Activated T-helper 2 cell treated with anti-CD3 and anti-CD28 coated beads, Interferon-gamma antibody, Interleukin-2, Interleukin-4, amounts not matched to agents 10 μg/mL and 5 μg/mL and 100 μg/mL, durations not matched to agents 14 hours and 24 hours and 36 hours (primary cell): ENCODE results near the gene SPRTN. TPM values are rescaled to one million over a fixed set of nuclear protein-coding genes. Genes with fewer than 3 reads are reported as not detected.
"Not testable (repeated sequence)": the region's sequence is repeated elsewhere in the genome, so short reads cannot be mapped to it uniquely, and the experiment has no call there.

Source experiments
- DNase-seq: peaks from one replicate; pipeline ENCODE4 v3.0.0; 2021; ENCODE audit warnings: low spot score
- H3K27ac Mint-ChIP-seq: one replicate; pipeline ENCODE4 v1.8.0; 2021; ENCODE audit warnings: mixed read lengths
- H3K27me3 Mint-ChIP-seq: one replicate; pipeline ENCODE4 v1.8.0; 2021; ENCODE audit warnings: low read depth, mixed read lengths
- H3K36me3 Mint-ChIP-seq: one replicate; pipeline ENCODE4 v1.8.0; 2021; ENCODE audit warnings: low read depth, mixed read lengths
- H3K4me1 Mint-ChIP-seq: one replicate; pipeline ENCODE4 v1.8.0; 2021; ENCODE audit warnings: low read depth, mixed read lengths
- H3K4me3 Mint-ChIP-seq: one replicate; pipeline ENCODE4 v1.8.0; 2021; ENCODE audit warnings: low read depth, mild to moderate bottlenecking, moderate library complexity, mixed read lengths
- H3K9me3 Mint-ChIP-seq: one replicate; pipeline ENCODE4 v1.8.0; 2021; ENCODE audit warnings: mixed read lengths
- intact Hi-C: fragments of 100-400 bp; cut with micrococcal nuclease; formaldehyde crosslinking; loops from one replicate; pipeline ENCODE4 v1.15.1; 2023
- total RNA-seq: library from RNA; stranded (reverse); gene quantifications from 2 replicates; pipeline ENCODE4 v1.2.3, GENCODE V29; 2022

Gene SPRTN
- total RNA-seq, 1 donor from 2014 or later, result 11.9 TPM

DNA sequence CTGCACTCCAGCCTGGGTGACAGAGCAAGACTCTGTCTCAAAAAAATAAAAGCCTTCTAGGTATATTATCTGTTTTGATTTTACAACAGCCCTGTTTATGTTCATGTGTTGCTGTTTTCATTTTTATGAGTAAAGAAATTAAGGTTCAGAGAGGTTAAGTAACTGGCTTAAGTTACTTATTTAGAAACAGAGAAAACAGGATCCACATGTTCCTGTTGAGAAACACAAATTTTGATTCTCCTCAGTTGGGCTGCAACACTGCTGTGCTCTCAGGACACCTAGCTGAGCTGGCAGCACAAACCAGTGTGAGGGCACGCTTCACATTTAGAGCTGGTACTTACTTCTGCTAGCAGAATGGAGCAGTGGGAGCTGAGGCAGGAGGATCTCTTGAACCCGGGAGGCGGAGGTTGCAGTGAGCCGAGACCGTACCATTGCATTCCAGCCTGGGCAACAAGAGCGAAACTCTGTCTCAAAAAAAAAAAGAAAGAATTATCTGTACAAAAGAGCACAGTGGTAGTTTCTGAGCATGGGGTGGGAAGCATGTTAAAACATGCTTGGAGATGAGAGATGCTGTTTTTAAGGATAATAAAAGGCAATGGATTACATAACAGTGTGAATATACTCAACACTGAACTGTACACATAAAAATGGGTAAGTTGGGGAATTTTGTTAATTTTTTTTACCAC lies 2.4 kb downstream of the SPRTN start:
- DNase-seq, result no peak
- Mint-ChIP-seq H3K27ac (no peak overlapping the region), H3K4me3 (no peak overlapping the region), H3K27me3 (peaks cover 2% of the 10 kb centered on the region), H3K36me3 (peaks cover 52% of the 10 kb centered on the region), H3K9me3 (no peaks in the 10 kb centered on the region), H3K4me1 (peaks cover 33% of the 10 kb centered on the region)
- intact Hi-C loops, result no loop called here

DNA sequence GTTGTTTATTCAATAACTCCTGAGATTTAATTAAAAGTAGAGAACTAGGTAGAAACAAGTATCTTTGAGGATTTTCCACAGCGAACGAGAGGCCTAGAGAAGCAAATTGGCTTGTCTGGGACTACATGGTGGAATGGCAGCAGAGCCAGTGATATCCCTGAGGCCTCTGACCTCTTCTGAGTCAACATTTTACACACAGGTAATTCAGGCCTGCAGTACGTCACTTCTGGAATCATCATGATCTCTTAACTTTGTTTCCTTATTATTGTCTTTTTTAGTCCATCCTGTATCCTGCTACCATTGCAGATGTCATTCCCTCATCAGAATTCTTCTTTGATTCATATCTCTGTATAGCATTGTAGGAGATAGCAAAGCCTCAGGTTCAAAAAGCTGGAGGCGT lies 9.9 kb downstream of the SPRTN start:
- intact Hi-C loops, result no loop called here
- H3K9me3 Mint-ChIP-seq, result no peaks in the 10 kb centered on the region
- no peak for DNase-seq
- no peaks in the 10 kb centered on the region for H3K27me3 Mint-ChIP-seq
- peaks cover 51% of the 10 kb centered on the region for H3K36me3 Mint-ChIP-seq
- H3K4me3 Mint-ChIP-seq, result no peak overlapping the region
- H3K27ac Mint-ChIP-seq, result no peak overlapping the region
- peaks cover 3% of the 10 kb centered on the region for H3K4me1 Mint-ChIP-seq

DNA sequence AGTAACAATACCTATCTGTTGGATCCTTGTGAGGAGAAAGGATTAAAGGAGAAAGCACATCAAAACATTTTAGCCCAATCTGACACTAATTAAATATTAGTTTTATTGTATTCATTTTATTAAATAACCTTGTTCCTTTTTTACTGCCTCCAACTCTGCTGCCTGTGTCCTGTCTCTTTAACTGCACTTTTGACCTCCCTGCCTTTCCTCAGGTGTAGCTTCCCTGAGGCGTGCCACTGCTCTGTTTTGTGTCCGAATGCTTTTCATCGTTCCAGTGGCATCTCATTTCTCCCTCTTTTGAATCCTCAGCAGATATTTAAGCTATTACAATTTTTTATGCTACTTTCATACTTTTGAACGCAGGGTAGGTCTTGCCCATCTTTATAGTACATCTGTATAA lies 10.3 kb downstream of the SPRTN start:
- H3K27ac Mint-ChIP-seq, result no peak overlapping the region
- DNase-seq, result no peak
- intact Hi-C loops, result no loop called here
- H3K4me1 Mint-ChIP-seq, result peaks cover 3% of the 10 kb centered on the region
- H3K27me3 Mint-ChIP-seq, result no peaks in the 10 kb centered on the region
- no peaks in the 10 kb centered on the region for H3K9me3 Mint-ChIP-seq
- no peak overlapping the region for H3K4me3 Mint-ChIP-seq
- H3K36me3 Mint-ChIP-seq, result peaks cover 50% of the 10 kb centered on the region

- H3K27me3 Mint-ChIP-seq, DNase-seq, intact Hi-C loops, H3K9me3 Mint-ChIP-seq, H3K4me3 Mint-ChIP-seq, H3K27ac Mint-ChIP-seq, H3K4me1 Mint-ChIP-seq: not testable (repeated sequence)
- H3K36me3 Mint-ChIP-seq, result peaks cover 46% of the 10 kb centered on the region
These were observed 10.8 kb downstream of the SPRTN start for GRCh38 chr1:231348856-231349255.

GRCh38 chr1:231351816-231352215 lies 13.7 kb downstream of the SPRTN start:
- Mint-ChIP-seq H3K9me3 (no peaks in the 10 kb centered on the region), H3K36me3 (peaks cover 43% of the 10 kb centered on the region), H3K4me3 (no peak overlapping the region), H3K27ac (no peak overlapping the region), H3K4me1 (no peaks in the 10 kb centered on the region), H3K27me3 (no peaks in the 10 kb centered on the region)
- intact Hi-C loops, result no loop called here
- no peak for DNase-seq

DNA sequence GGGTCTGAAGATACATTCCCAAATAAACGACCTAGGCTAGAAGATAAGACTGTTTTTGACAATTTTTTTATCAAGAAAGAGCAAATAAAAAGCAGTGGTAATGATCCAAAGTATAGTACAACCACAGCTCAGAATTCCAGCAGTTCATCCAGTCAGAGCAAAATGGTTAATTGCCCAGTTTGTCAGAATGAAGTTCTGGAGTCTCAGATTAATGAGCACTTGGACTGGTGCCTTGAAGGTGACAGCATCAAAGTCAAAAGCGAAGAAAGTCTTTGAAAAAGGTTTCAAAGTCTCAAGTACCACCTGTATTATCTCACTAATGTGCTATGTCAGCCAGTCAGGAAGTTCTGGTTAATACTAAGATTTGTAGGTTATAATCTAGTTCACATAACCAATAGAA lies 15.0 kb downstream of the SPRTN start:
- Mint-ChIP-seq H3K36me3 (peaks cover 42% of the 10 kb centered on the region), H3K27ac (no peak overlapping the region), H3K9me3 (no peaks in the 10 kb centered on the region), H3K4me1 (peaks cover 3% of the 10 kb centered on the region), H3K27me3 (no peaks in the 10 kb centered on the region), H3K4me3 (no peak overlapping the region)
- intact Hi-C loops, result no loop called here
- DNase-seq, result no peak

GRCh38 chr1:231354330-231355020 lies 16.4 kb downstream of the SPRTN start:
- peaks cover 7% of the 10 kb centered on the region for H3K4me1 Mint-ChIP-seq
- intact Hi-C loops, result loop anchor here (5.0 kb wide), 1 partner anchor 68 kb away; the partner anchor contains the start of gene EGLN1

GRCh38 chr1:231355171-231355570 lies 17.1 kb downstream of the SPRTN start:
- Mint-ChIP-seq H3K4me3 (no peak overlapping the region), H3K9me3 (no peaks in the 10 kb centered on the region), H3K4me1 (peaks cover 8% of the 10 kb centered on the region), H3K36me3 (peaks cover 37% of the 10 kb centered on the region), H3K27ac (no peak overlapping the region), H3K27me3 (no peaks in the 10 kb centered on the region)
- DNase-seq, result no peak
- intact Hi-C loops, result loop anchor here (5.0 kb wide), 1 partner anchor 67 kb away; the partner anchor contains the start of gene EGLN1

More at GRCh38 chr1:231354330-231355020, 16.4 kb downstream of the SPRTN start:
- no peaks in the 10 kb centered on the region for H3K9me3 Mint-ChIP-seq
- no peak for DNase-seq
- H3K27ac Mint-ChIP-seq, result no peak overlapping the region
- H3K27me3 Mint-ChIP-seq, result no peaks in the 10 kb centered on the region
- H3K36me3 Mint-ChIP-seq, result peaks cover 33% of the 10 kb centered on the region
- no peak overlapping the region for H3K4me3 Mint-ChIP-seq

DNA sequence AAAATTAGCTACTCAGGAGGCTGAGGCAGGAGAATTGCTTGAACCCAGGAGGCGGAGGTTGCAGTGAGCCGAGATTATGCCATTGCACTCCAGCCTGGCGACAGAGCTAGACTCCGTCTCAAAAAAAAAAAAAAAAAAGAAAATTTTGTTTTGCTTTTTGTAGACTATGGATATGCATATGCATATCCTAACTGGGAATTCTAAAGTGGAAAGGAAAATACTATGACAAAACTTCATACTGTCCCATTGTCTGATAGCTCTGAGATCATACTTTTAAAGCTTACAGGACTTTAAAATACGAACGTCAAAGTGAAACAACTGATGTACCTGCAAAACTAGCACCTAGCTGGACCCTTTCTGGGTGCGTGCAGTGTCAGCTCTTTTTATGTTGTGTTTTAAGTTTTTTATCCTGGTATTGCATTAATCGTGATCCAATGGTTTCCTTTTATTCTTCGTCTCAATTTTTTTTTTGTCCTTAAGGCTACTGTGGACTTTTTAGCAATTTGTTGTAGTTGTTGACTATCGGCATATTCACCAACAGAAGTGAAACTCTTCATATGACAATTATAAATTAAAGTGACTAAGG lies 19.2 kb downstream of the SPRTN start:
- no peak overlapping the region for H3K4me3 Mint-ChIP-seq
- no peaks in the 10 kb centered on the region for H3K27me3 Mint-ChIP-seq
- no peak for DNase-seq
- peaks cover 36% of the 10 kb centered on the region for H3K36me3 Mint-ChIP-seq
- intact Hi-C loops, result loop anchor here (5.0 kb wide), 1 partner anchor 65 kb away; the partner anchor contains the start of gene EGLN1
- peaks cover 8% of the 10 kb centered on the region for H3K4me1 Mint-ChIP-seq
- H3K27ac Mint-ChIP-seq, result no peak overlapping the region
- no peaks in the 10 kb centered on the region for H3K9me3 Mint-ChIP-seq

- intact Hi-C loops, result loop anchor here (1.0 to 5.0 kb wide), 3 partner anchors 64 to 245 kb away; partner anchors contain the start of gene EGLN1
- peaks cover 34% of the 10 kb centered on the region for H3K36me3 Mint-ChIP-seq
- no peaks in the 10 kb centered on the region for H3K9me3 Mint-ChIP-seq
- peaks cover 8% of the 10 kb centered on the region for H3K4me1 Mint-ChIP-seq
- DNase-seq, result no peak
- H3K27ac Mint-ChIP-seq, result no peak overlapping the region
- no peaks in the 10 kb centered on the region for H3K27me3 Mint-ChIP-seq
- no peak overlapping the region for H3K4me3 Mint-ChIP-seq
These were observed 19.8 kb downstream of the SPRTN start for GRCh38 chr1:231357831-231358354.

- no peaks in the 10 kb centered on the region for H3K9me3 Mint-ChIP-seq
- intact Hi-C loops, result loop anchor here (5.0 kb wide), 1 partner anchor 63 kb away; the partner anchor contains the start of gene EGLN1
- H3K27me3 Mint-ChIP-seq, result no peaks in the 10 kb centered on the region
- H3K27ac Mint-ChIP-seq, result no peak overlapping the region
- H3K4me1 Mint-ChIP-seq, result peaks cover 8% of the 10 kb centered on the region
- no peak for DNase-seq
- H3K4me3 Mint-ChIP-seq, result no peak overlapping the region
- peaks cover 41% of the 10 kb centered on the region for H3K36me3 Mint-ChIP-seq
These were observed 21.0 kb downstream of the SPRTN start for GRCh38 chr1:231359113-231359512.

DNA sequence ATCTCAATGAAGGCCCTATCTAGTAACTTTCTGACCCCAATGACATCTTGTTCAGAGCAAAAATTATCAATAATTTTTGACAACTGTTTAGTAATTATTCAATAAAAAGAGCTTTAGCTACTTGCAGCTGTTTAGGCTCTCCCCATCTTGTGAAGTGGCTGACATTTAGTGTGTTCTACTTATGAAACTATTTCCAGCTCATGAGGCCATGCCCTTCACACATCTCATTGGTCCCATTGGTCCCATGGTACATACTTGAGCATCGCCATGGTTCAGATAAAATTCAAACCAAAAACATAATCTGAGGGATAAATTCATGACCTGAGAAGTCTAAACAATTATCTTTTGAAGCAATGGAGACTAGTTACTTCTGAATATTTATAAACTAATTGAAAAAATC lies 24.2 kb downstream of the SPRTN start:
- peaks cover 10% of the 10 kb centered on the region for H3K4me1 Mint-ChIP-seq
- DNase-seq, result no peak
- H3K4me3 Mint-ChIP-seq, result no peak overlapping the region
- intact Hi-C loops, result loop anchor here (5.0 kb wide), 1 partner anchor 165 kb away; the partner anchor contains the start of gene TSNAX
- H3K27me3 Mint-ChIP-seq, result no peaks in the 10 kb centered on the region
- H3K9me3 Mint-ChIP-seq, result no peaks in the 10 kb centered on the region
- H3K27ac Mint-ChIP-seq, result no peak overlapping the region
- H3K36me3 Mint-ChIP-seq, result peaks cover 54% of the 10 kb centered on the region
